Right atrium auricular region (tissue), 2 donors: ENCODE data around the gene MGAT3. TPM values are rescaled to one million over a fixed set of nuclear protein-coding genes. Genes with fewer than 3 reads are reported as not detected.

ENCODE experiments used
- DNase-seq: peaks from one replicate; pipeline ENCODE4 v3.0.0-alpha.2; 2019; ENCODE audit warnings: low spot score
- H3K27ac ChIP-seq, 2 donors: fragments of 200-600 bp; sonication (generic); 1 replicate in 1 of 2; 2 replicates in 1 of 2; pipeline ENCODE4 v1.5.1; 2016 to 2019
- H3K27me3 ChIP-seq, 2 donors: fragments of 200-600 bp; sonication (generic); one replicate each; pipeline versions ENCODE4 v1.5.1 to v1.6.0; 2017 to 2019
- H3K36me3 ChIP-seq: fragments of 200-600 bp; sonication (generic); one replicate; pipeline ENCODE4 v1.5.1; 2016
- H3K4me1 ChIP-seq, 2 donors: fragments of 200-600 bp; sonication (generic); one replicate each; pipeline versions ENCODE4 v1.5.1 to v1.6.0; 2017 to 2019
- H3K4me3 ChIP-seq, 2 donors: fragments of 200-600 bp; sonication (generic); 1 replicate in 1 of 2; 2 replicates in 1 of 2; pipeline ENCODE4 v1.5.1; 2017 to 2019; ENCODE audit warnings: mild to moderate bottlenecking in 1 of 2, moderate library complexity in 1 of 2
- H3K9me3 ChIP-seq, 2 donors: fragments of 200-600 bp; sonication (generic); one replicate each; pipeline ENCODE4 v1.5.1; 2019
- total RNA-seq, 2 donors: library from RNA; depleted of rRNA; stranded (reverse); fragments of >200 nt; gene quantifications; one replicate each; pipeline ENCODE4 v1.1.0, GENCODE V29; 2016
- TF ChIP-seq, protein P1 (sequence below), 2 donors: fragments of 200-600 bp; sonication (generic); IDR thresholded peaks; one replicate each; pipeline ENCODE4 v1.5.1; 2019; ENCODE audit warnings: antibody characterized with exemption in 2 of 2

Gene MGAT3
- total RNA-seq, 2 donors from 2014 or later, result 2.9 to 11.3 TPM

DNA sequence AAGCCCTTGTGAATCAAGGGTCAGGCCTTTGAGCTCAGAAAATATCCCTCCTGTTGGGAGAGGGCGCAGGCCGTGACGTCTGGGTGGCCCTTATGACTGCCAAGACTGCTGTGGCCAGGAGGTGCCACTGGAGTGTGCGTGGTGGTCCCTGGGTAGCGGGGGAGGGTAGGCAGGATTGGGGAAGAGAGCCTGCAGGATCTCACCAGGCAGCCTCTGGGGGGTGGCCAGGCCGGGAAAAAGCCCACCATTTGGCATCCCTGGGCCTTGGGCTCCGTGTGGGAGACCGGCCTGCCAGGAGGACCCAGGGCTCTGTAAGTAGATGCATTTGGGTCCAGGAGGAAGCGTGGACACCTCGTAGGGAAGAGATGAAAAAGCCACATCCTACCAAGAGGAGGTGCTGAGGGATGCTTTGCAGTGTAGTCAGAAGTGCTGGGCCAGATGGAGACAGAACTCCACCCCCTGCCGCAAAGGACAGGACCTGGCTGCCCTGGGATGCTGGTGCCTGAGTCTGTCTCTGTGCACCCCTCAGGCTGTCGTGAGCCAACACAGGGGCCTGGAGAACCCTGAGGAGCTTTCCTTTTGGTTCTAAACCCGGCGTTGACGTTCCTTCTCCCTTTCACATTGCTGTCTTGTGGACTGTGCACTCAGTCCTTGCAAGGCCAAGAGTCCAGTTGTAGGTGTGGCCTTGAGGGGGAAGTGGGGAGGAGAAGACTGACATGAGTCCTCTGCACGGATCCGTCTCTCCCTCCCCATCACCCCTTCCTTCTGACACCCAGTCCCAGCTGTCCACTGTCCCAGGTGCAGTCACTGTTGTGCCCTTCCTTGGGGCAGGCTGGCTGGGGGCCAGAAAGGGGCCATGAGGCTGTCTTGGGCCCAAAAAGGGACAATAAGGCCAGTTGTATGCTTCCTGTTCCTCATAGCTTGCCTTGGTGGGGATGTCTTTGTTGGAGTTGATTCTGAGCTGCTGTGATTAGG is 32.6 kb downstream of the MGAT3 start:
- Histone ChIP-seq H3K36me3 (no peaks in the 10 kb centered on the region), H3K4me1 (peaks cover 0 to 12% of the 10 kb centered on the region in 2 donors), H3K9me3 (no peaks in the 10 kb centered on the region), H3K4me3 (no peak overlapping the region), H3K27me3 (no peaks in the 10 kb centered on the region), H3K27ac (no peak overlapping the region)
- TF ChIP-seq, protein P1, sequence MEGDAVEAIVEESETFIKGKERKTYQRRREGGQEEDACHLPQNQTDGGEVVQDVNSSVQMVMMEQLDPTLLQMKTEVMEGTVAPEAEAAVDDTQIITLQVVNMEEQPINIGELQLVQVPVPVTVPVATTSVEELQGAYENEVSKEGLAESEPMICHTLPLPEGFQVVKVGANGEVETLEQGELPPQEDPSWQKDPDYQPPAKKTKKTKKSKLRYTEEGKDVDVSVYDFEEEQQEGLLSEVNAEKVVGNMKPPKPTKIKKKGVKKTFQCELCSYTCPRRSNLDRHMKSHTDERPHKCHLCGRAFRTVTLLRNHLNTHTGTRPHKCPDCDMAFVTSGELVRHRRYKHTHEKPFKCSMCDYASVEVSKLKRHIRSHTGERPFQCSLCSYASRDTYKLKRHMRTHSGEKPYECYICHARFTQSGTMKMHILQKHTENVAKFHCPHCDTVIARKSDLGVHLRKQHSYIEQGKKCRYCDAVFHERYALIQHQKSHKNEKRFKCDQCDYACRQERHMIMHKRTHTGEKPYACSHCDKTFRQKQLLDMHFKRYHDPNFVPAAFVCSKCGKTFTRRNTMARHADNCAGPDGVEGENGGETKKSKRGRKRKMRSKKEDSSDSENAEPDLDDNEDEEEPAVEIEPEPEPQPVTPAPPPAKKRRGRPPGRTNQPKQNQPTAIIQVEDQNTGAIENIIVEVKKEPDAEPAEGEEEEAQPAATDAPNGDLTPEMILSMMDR (IDR thresholded peaks at IDR 0.05), result no peak
- no peak for DNase-seq

DNA sequence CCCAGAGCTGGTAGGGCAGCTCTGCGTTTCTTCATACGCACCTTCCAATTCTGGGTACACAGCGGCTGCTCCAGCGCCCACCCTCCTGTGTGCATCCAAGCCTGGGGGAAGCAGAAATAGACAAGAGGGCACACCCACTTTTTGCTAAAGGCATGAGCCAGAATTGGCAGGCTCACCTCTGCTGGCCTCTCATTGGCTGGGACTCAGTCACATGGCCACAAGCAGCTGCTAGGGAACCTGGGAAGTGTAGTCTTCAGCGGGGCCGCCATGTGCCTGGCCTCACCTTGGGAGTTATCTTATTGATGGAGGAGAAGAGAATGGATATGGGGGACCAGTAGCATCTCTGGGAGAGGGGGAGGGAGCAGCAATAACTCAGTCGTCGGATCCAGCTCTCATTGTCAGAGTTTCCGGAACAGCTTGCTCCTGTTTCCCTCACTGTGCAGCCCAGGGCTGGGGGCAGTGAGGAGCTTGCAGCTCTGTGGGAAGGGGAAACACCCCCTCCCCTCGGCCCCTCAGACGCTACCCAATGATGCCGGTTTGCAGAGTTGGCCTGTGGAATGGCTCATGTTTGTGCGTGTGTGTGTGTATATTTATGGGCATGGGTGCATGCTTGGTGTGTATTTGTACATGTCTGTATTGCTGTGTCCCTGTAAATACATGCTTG is 33.5 kb downstream of the MGAT3 start:
- Histone ChIP-seq H3K4me1 (peaks cover 0 to 12% of the 10 kb centered on the region in 2 donors), H3K4me3 (no peak overlapping the region), H3K27me3 (no peaks in the 10 kb centered on the region), H3K27ac (no peak overlapping the region), H3K9me3 (no peaks in the 10 kb centered on the region), H3K36me3 (no peaks in the 10 kb centered on the region)
- TF ChIP-seq, protein P1 (IDR thresholded peaks at IDR 0.05), result no peak
- peak; percentile 91 for DNase-seq

DNA sequence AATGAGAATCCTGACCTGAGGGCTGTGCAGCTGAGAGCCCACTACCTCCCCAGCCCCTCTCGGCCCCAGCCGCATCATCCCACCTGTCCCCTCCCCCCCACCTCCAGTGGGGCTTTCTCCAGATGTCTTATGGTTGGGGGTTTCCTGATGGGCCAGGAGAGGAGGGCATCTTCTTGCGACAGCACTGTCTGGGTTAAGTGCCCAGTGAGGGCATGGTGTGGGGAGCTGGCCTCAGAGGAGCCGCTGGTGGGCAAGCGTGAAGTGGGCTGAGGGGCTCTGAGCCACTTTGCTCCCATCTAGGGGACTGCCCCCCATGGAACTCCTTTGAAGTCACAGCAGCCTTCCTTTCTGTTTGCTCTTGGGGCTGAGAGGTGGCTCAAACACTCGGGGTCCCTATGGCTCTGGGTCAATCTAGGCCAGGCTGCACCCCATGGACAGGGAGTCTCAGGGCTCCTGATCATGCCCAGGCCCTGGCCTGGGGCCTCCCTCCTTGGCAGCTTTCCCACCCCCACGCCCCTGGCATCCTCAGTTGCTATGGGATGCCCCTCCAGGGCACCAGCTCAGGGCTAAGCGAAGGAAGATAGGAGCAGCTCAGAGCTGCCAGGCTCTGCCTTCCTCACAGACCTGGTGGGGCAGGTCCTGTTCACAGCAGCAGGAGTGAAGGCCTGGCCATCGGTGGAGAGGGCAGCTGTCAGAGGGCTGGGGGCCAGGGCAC is 34.3 kb downstream of the MGAT3 start:
- peaks cover 0 to 16% of the 10 kb centered on the region in 2 donors for H3K4me1 ChIP-seq
- no peak overlapping the region for H3K4me3 ChIP-seq
- H3K9me3 ChIP-seq, result no peaks in the 10 kb centered on the region
- H3K27me3 ChIP-seq, result no peaks in the 10 kb centered on the region
- TF ChIP-seq, protein P1 (IDR thresholded peaks at IDR 0.05), result no peak
- DNase-seq, result no peak
- H3K36me3 ChIP-seq, result no peaks in the 10 kb centered on the region
- H3K27ac ChIP-seq, result no peak overlapping the region

DNA sequence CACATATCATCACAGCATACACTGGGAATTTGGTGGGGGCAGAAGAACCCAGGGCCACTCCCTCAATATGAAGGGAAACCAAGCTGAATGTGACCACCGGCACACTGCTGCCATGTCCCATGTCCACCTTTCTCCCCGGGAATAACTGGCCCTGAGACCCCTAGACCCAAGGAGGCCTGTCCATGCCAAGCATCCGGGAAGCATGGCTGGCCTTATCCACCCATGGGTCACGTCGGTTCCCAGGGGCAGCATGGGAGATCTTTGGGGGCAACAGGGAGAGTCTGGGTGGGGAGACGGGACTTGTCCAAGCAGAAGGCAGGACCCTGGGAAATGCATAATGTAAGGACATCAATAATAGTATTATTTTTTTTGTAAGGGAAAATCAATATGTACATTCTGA is 34.9 kb downstream of the MGAT3 start:
- H3K9me3 ChIP-seq, result no peaks in the 10 kb centered on the region
- no peak overlapping the region for H3K27ac ChIP-seq
- DNase-seq, result no peak
- TF ChIP-seq, protein P1 (IDR thresholded peaks at IDR 0.05), result no peak
- peaks cover 0 to 21% of the 10 kb centered on the region in 2 donors for H3K4me1 ChIP-seq
- no peaks in the 10 kb centered on the region for H3K36me3 ChIP-seq
- no peaks in the 10 kb centered on the region for H3K27me3 ChIP-seq
- H3K4me3 ChIP-seq, result no peak overlapping the region

DNA sequence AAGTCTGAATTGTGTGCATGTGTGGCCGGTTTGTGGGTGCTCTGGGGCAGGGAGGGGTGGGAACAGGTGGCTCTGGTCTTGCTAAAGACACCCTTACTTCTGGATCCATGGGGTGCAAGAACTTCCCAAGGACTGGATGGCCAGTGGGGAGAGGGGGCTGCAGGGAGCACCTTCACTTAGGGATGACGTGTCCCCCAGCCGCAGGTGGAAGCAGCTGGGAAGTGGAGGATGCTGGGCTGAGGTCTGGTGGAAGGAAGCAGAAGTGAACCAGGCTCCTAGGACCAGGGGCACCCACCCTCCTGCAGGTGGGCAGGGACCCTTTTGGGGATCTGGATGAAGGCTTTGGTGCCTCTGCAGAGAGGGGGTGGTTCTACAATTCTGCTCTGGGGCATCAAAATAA is 35.4 kb downstream of the MGAT3 start:
- H3K9me3 ChIP-seq, result no peaks in the 10 kb centered on the region
- no peaks in the 10 kb centered on the region for H3K36me3 ChIP-seq
- H3K27me3 ChIP-seq, result no peaks in the 10 kb centered on the region
- TF ChIP-seq, protein P1 (IDR thresholded peaks at IDR 0.05), result no peak
- H3K4me1 ChIP-seq, result peaks cover 0 to 22% of the 10 kb centered on the region in 2 donors
- DNase-seq, result no peak
- H3K27ac ChIP-seq, result no peak overlapping the region
- H3K4me3 ChIP-seq, result no peak overlapping the region
